HUDEP-2 (cell line): ENCODE measurements around the gene CCT7.

Experiments
- DNase-seq, 76 experiments: peaks; one replicate each; lab custom pipeline; 2025; ENCODE audit not compliant: unreplicated experiment in 76 of 76; lab: John Stamatoyannopoulos, UW

The CCT7 gene

GRCh38 chr2:73225513-73226360 lies 8.4 kb upstream of the CCT7 start:
- no peak for DNase-seq

- DNase-seq = no peak
These were observed 7.0 kb upstream of the CCT7 start for GRCh38 chr2:73227086-73227485.

GRCh38 chr2:73228631-73229030 lies 5.5 kb upstream of the CCT7 start:
- DNase-seq = no peak

GRCh38 chr2:73232403-73233153 lies 1.5 kb upstream of the CCT7 start:
- DNase-seq = peak in 26 of 76 experiments; percentile 1 to 48 (median 20)

GRCh38 chr2:73233154-73233931 lies 765 bp upstream of the CCT7 start, which contains the start of gene PRADC1:
Gene PRADC1, minus strand, starts transcription at chr2:73233239. Its CDS starts 79 bp downstream, at chr2:73233160.
- DNase-seq = peak in 75 of 76 experiments; percentile 29 to 99 (median 96)

- DNase-seq = no peak
These were observed 1.4 kb downstream of the CCT7 start for GRCh38 chr2:73235315-73236028.

- DNase-seq = no peak
These were observed 3.1 kb downstream of the CCT7 start for GRCh38 chr2:73237168-73237567.

GRCh38 chr2:73238149-73238548 lies 4.0 kb downstream of the CCT7 start:
- DNase-seq = no peak

GRCh38 chr2:73238976-73239375 lies 4.9 kb downstream of the CCT7 start:
- no peak for DNase-seq

GRCh38 chr2:73239776-73240175 lies 5.7 kb downstream of the CCT7 start:
- no peak for DNase-seq

GRCh38 chr2:73243884-73244570 lies 9.9 kb downstream of the CCT7 start:
- peak in 58 of 76 experiments; percentile 4 to 83 (median 39) for DNase-seq

GRCh38 chr2:73244580-73244979 lies 10.5 kb downstream of the CCT7 start:
- no peak for DNase-seq

- DNase-seq = no peak
These were observed 12.7 kb downstream of the CCT7 start for GRCh38 chr2:73246850-73247249.

- no peak for DNase-seq
These were observed 15.5 kb downstream of the CCT7 start for GRCh38 chr2:73249636-73250035.

GRCh38 chr2:73250872-73251846 lies 17.1 kb downstream of the CCT7 start:
- DNase-seq = no peak

GRCh38 chr2:73252238-73253027 lies 18.3 kb downstream of the CCT7 start:
- no peak for DNase-seq

- DNase-seq = no peak
These were observed 19.3 kb downstream of the CCT7 start for GRCh38 chr2:73253400-73253799.

GRCh38 chr2:73253901-73254300 lies 19.8 kb downstream of the CCT7 start:
- DNase-seq = peak in 6 of 76 experiments; percentile 6 to 39 (median 19)
